BJ (cell line): Measurements from ENCODE around the gene LRMDA. TPM values are rescaled to one million over a fixed set of nuclear protein-coding genes. Genes with fewer than 3 reads are reported as not detected.

Source experiments
- CTCF ChIA-PET: fragments of 350-600 bp; formaldehyde crosslinking; extraction: SDS; loops from one replicate; lab custom pipeline; 2021; ENCODE audit warnings: antibody characterized with exemption, inconsistent platforms; lab: Yijun Ruan, JAX
- POLR2A ChIA-PET: fragments of 300-600 bp; sonication (Branson Sonifier 250); formaldehyde crosslinking; extraction: SDS; loops from one replicate; lab custom pipeline; 2021; ENCODE audit warnings: antibody characterized with exemption; lab: Charles Lee
- DNase-seq: peaks from one replicate; pipeline ENCODE4 v3.0.0-alpha.2; 2011; ENCODE audit warnings: low read depth
- H3K27me3 ChIP-seq: 2 replicates; pipeline ENCODE4 v1.6.0; 2011; ENCODE audit warnings: low read length; ENCODE audit not compliant: control insufficient read depth, insufficient read depth
- H3K36me3 ChIP-seq: 2 replicates; pipeline ENCODE4 v1.5.1; 2011; ENCODE audit warnings: low read length; ENCODE audit not compliant: control insufficient read depth, insufficient read depth
- H3K4me3 ChIP-seq: 2 replicates; pipeline ENCODE4 v1.5.1; 2011; ENCODE audit warnings: low read depth, mild to moderate bottlenecking, control low read depth, low read length
- CTCF ChIP-seq: IDR thresholded peaks from 2 replicates; pipeline ENCODE4 v1.5.1; 2011; ENCODE audit warnings: low read depth, mild to moderate bottlenecking, control low read depth, inconsistent platforms, low read length, moderate library complexity; ENCODE audit not compliant: insufficient read depth
- polyA plus RNA-seq: library from polyadenylated mRNA; depleted of rRNA; stranded (reverse); fragments of >200 nt; gene quantifications from 2 replicates; pipeline ENCODE4 v1.2.3, GENCODE V29; 2011

LRMDA gene
- polyA plus RNA-seq, 1 experiment: not detected

GRCh38 chr10:75950997-75951589 is 519.7 kb downstream of the LRMDA start:
- Histone ChIP-seq H3K36me3 (no peaks in the 10 kb centered on the region), H3K27me3 (no peaks in the 10 kb centered on the region; the same call in 1 of the 2 replicates), H3K4me3 (no peak overlapping the region)
- ChIA-PET POLR2A (no interaction called here), CTCF (interaction anchor here (1.2 kb wide), 1 partner anchor 9 kb away, joined by 4 read pairs; no protein-coding TSS in a partner anchor)
- DNase-seq: no peak
- no peak for TF ChIP-seq CTCF

DNA sequence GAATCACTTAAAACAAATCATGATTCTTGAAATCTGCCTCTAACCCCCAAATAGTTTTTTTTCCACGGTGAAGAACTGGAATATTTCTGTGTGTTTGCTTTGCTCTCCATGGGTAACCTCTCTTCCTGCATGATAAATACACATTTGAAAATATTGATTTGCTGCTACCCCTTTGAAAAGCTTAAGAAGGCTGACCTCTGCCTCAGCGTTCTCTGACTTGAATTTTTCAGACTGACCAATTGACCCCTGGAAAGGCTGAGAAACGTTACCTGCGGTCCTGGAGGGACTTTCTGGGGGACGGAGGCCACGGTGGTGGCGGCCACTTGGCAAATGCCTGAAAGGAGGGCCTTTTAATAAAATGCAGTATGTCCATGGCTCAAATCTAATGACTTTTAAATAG is 520.2 kb downstream of the LRMDA start:
- ChIA-PET POLR2A (no interaction called here), CTCF (interaction anchor here (1.2 kb wide), 1 partner anchor 8 kb away, joined by 4 read pairs; no protein-coding TSS in a partner anchor)
- Histone ChIP-seq H3K36me3 (no peaks in the 10 kb centered on the region), H3K4me3 (no peak overlapping the region), H3K27me3 (no peaks in the 10 kb centered on the region; the same call in 1 of the 2 replicates)
- DNase-seq: no peak
- no peak for TF ChIP-seq CTCF

DNA sequence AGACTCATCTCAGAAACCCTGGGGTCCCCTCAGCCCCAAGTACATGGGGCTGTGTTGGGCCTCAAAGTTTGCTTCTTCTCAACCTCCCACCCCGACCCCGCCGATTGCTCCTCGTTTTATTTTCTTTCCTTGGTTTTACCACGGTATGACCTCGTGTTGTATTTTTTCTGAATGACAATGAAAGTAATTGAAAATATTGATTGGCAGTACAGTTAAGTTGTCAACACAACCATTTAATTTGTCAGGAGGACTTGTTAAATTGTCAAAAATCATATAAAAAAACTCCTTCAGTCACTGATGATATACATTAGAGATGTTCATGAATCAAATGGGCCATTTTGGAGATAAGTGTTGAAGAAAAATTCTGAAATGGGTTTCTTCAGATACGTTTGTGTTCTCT is 520.7 kb downstream of the LRMDA start:
- ChIA-PET CTCF (no interaction called here), POLR2A (no interaction called here)
- Histone ChIP-seq H3K27me3 (no peaks in the 10 kb centered on the region; the same call in 1 of the 2 replicates), H3K4me3 (no peak overlapping the region), H3K36me3 (no peaks in the 10 kb centered on the region)
- no peak for TF ChIP-seq CTCF
- DNase-seq: no peak

- no peak overlapping the region for H3K4me3 ChIP-seq
- no peak for DNase-seq
- no peaks in the 10 kb centered on the region; the same call in 1 of the 2 replicates for H3K27me3 ChIP-seq
- H3K36me3 ChIP-seq: no peaks in the 10 kb centered on the region
- ChIA-PET POLR2A (no interaction called here), CTCF (no interaction called here)
- no peak for TF ChIP-seq CTCF
These were observed 523.1 kb downstream of the LRMDA start for GRCh38 chr10:75954486-75954885.

DNA sequence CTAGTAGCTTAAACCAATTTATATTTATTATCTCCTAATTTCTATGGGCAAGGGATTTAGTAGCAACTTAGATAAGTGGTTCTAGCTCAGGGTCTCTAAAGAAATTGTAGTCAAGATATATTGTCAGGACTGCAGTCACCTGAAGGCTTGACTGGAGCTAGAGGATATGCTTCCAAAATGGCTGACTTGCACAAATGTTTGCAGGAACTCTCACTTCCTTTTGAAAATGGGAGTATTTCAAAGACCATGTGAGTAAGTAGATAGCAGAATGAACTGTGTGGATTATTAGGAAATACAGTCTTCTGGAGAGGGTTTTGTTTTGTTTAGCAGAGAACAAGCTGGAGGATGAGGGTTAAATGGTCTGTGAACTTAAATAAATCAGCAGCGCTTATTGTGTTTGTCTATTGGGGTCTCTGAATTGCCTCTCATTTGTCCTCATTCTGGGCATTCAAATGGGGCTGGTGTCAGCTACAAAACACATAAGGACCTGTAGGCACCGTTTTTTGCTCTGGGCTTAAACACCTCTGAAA is 524.6 kb downstream of the LRMDA start:
- Histone ChIP-seq H3K36me3 (no peaks in the 10 kb centered on the region), H3K27me3 (no peaks in the 10 kb centered on the region), H3K4me3 (no peak overlapping the region)
- ChIA-PET POLR2A (no interaction called here), CTCF (interaction anchor here (1.2 kb wide), 1 partner anchor 10 kb away, joined by 3 read pairs; no protein-coding TSS in a partner anchor)
- TF ChIP-seq CTCF: no peak
- no peak for DNase-seq
